GM23338 (cell line): Measurements from ENCODE around the gene DPY19L1.

ENCODE experiments used
- CTCF ChIP-seq, 2 experiments: fragments of 200-600 bp in 1 of 2; sonication (generic) in 1 of 2; conservative IDR thresholded peaks; 2 replicates each; pipeline versions ENCODE4 v1.5.1 to v1.6.1; 2016 to 2017; ENCODE audit warnings: antibody characterized with exemption in 2 of 2, low read depth in 2 of 2, mild to moderate bottlenecking in 2 of 2, moderate library complexity in 1 of 2
- EZH2 ChIP-seq: fragments of 200-600 bp; sonication (generic); IDR thresholded peaks from one replicate; pipeline ENCODE4 v1.8.0; 2017; ENCODE audit warnings: antibody characterized with exemption, mild to moderate bottlenecking, low read depth; ENCODE audit not compliant: unreplicated experiment

- TF ChIP-seq CTCF (conservative IDR thresholded peaks at IDR 0.05; ENCODE audit: low read depth in 2 of 2) (no peak), EZH2 (no peak)
These were observed 90.8 kb downstream of the DPY19L1 start for GRCh38 chr7:34946486-34946885.
